ENCODE data around the gene RSPO1. TPM values are rescaled to one million over a fixed set of nuclear protein-coding genes. Genes with fewer than 3 reads are reported as not detected.

RSPO1 gene
- total RNA-seq (2022; extraction: Qiagen RNA extraction), result 0.09 to 0.16 TPM (median 0.10 TPM) in 5 replicates

DNA sequence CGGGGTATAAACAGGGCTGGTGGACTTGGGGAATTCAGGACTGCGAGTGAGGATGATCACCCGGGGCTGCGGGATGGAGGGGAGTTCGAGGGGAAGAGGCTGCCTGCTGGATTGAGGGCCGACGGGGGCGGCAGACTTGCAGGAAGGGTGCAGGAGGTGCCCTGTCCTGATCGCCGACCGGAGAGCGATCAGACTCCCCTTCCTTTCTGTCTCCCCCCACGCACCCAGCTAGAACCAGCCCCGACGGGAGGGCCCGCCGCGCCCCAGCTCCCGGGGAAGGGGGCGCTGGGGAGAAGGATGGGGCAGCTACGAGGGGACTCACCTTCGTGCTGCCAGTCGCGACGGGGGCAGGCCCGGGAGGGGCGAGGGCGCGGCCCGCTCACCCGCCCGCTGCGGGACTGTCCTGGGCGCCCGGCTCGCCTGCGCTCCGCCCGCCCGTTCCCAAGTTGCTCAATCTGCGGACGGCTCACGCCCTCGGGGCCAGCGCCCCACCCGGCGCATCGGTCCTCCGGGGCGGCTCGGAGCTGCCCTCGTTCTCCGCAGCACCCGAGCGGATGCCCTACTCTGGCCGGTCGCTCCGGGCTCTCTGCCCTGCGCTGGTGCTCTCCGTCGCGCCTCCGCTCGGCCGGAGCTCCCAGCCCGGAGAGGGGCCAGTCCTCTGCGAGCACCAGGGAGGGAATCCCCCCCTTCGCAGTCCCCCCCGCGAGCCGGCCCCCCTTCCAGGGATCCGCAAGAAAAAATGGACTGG is at the start of gene RSPO1:
Gene RSPO1 (minus strand): TSS at position 649 of the 748 bp plus-strand sequence. CDS start 5,231 bp downstream, outside the sequence.

DNA sequence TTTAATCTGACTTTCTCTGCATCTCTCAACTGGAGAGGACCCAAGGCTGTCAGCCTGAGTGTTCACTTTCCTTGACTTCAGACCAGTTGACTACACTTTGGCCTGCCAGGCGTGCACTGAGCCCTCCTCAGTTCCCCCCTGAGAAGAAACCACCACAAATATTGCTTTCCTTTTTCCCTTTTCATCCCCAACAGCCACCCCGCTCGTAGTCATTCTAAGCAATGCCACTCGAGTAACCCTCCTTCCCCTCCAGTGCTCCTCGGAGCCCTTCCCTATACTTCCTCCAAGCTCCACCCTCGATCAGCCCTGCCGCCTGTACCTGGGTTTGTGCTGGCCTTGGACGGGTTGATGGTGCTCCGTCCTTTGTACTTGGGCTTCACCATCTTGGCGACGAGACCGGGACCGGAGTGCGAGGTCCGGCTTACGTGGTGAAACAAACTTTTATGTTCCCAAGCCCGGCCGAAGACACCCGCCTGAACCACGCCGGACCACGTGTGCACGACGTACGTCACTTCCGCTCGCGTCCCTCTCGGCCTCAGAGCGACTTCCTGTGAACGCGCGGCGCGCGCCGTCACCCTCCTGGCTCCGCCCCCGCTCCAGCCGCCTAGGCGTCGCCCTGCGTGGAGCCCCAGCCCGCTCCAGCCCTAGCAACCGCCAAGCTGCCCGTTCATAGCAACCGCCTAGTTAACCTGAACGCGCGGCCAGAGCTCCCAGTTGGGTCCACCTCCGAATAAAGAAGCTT is 39.1 kb downstream of the RSPO1 start, which contains the start of gene GNL2:
Gene GNL2 (minus strand): TSS at position 498 of the 742 bp plus-strand sequence. CDS start 115 bp downstream, at position 383.

Other genes starting within 250 kb of the RSPO1 start
- 16.3 to 30.9 TPM (median 22.6 TPM) in 5 replicates for gene ZC3H12A, start 160.3 kb downstream of the RSPO1 start, total RNA-seq (2022; extraction: Qiagen RNA extraction)
- gene MEAF6, start 120.1 kb downstream of the RSPO1 start, total RNA-seq (2022; extraction: Qiagen RNA extraction), result 32.4 to 45.2 TPM (median 35.3 TPM) in 5 replicates
- gene SNIP1, start 80.6 kb downstream of the RSPO1 start, total RNA-seq (2022; extraction: Qiagen RNA extraction), result 9.8 to 13.0 TPM (median 12.0 TPM) in 5 replicates
- gene DNALI1, start 78.0 kb downstream of the RSPO1 start, total RNA-seq (2022; extraction: Qiagen RNA extraction), result 0.03 to 0.07 TPM (median 0.06 TPM) in 3 of 5 replicates, not detected in the others
- gene GNL2, start 39.0 kb downstream of the RSPO1 start, total RNA-seq (2022; extraction: Qiagen RNA extraction), result 43.4 to 66.6 TPM (median 51.3 TPM) in 5 replicates
- gene CDCA8, start 57.6 kb upstream of the RSPO1 start, total RNA-seq (2022; extraction: Qiagen RNA extraction), result 45.8 to 49.2 TPM (median 46.8 TPM) in 5 replicates
- 0.63 to 0.91 TPM (median 0.83 TPM) in 5 replicates for gene EPHA10, start 130.2 kb upstream of the RSPO1 start, total RNA-seq (2022; extraction: Qiagen RNA extraction)
- 20.4 to 27.1 TPM (median 26.2 TPM) in 5 replicates for gene MANEAL, start 159.0 kb upstream of the RSPO1 start, total RNA-seq (2022; extraction: Qiagen RNA extraction)
- gene C1orf122, start 172.9 kb upstream of the RSPO1 start, total RNA-seq (2022; extraction: Qiagen RNA extraction), result 32.2 to 68.6 TPM (median 56.5 TPM) in 5 replicates
- 14.4 to 19.8 TPM (median 18.5 TPM) in 5 replicates for gene YRDC, start 173.3 kb upstream of the RSPO1 start, total RNA-seq (2022; extraction: Qiagen RNA extraction)
- 3.9 to 5.4 TPM (median 4.2 TPM) in 5 replicates for gene MTF1, start 224.7 kb upstream of the RSPO1 start, total RNA-seq (2022; extraction: Qiagen RNA extraction)